ENCODE measurements around the gene UMAD1.

DNA sequence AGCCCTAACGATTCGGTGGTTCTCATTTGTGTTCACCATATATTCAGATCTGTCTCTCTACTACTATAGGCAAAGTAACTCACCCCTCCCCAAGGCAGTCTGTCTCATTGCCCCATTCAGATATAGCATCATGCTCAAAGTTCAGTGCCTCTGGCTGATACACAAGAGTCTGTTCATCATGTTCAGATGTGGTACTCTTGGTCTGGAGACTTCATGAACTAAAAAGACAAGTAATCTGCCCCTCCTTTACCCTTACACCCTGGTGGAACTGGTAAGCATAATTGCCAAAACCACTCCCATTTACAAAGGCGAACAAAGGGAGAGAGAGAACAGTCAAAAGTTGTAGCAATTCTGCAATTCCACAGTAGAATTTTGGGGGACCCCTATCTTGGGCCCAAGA, 29.9 kb downstream of the UMAD1 start:
- TF ChIP-seq, protein P1, sequence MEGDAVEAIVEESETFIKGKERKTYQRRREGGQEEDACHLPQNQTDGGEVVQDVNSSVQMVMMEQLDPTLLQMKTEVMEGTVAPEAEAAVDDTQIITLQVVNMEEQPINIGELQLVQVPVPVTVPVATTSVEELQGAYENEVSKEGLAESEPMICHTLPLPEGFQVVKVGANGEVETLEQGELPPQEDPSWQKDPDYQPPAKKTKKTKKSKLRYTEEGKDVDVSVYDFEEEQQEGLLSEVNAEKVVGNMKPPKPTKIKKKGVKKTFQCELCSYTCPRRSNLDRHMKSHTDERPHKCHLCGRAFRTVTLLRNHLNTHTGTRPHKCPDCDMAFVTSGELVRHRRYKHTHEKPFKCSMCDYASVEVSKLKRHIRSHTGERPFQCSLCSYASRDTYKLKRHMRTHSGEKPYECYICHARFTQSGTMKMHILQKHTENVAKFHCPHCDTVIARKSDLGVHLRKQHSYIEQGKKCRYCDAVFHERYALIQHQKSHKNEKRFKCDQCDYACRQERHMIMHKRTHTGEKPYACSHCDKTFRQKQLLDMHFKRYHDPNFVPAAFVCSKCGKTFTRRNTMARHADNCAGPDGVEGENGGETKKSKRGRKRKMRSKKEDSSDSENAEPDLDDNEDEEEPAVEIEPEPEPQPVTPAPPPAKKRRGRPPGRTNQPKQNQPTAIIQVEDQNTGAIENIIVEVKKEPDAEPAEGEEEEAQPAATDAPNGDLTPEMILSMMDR (IDR thresholded peaks at IDR 0.05), result no peak
- no peak for TF ChIP-seq POLR2A (IDR thresholded peaks at IDR 0.05)

All from testis (tissue), 2 donors.